ENCODE data around the gene DPCD. TPM values are rescaled to one million over a fixed set of nuclear protein-coding genes. Genes with fewer than 3 reads are reported as not detected.

Gene DPCD
- total and polyA plus RNA-seq, 2 of the 8 experiments (the other 6 are each of a cell fraction or from before 2014, with no cell fraction given), result 21.2 to 31.4 TPM

DNA sequence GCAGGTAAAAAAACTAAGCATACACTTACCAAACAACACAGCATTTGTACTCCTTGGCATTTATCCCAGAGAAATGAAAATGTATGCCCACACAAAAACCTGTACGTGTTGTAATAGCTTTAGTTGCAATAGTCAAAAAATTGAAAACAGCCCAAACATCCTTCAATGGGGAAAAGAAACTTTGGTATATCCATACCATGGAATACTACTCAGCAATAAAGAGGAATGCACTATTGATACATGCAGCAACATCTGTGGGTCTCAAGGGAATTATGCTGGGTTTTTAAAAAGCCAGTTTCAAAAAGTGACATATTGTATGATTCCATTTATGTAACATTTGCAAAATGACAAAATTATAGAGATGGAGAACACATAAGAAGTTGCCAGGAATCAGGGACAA lies 35.4 kb downstream of the DPCD start (continued):
- TF ChIP-seq, protein P1, sequence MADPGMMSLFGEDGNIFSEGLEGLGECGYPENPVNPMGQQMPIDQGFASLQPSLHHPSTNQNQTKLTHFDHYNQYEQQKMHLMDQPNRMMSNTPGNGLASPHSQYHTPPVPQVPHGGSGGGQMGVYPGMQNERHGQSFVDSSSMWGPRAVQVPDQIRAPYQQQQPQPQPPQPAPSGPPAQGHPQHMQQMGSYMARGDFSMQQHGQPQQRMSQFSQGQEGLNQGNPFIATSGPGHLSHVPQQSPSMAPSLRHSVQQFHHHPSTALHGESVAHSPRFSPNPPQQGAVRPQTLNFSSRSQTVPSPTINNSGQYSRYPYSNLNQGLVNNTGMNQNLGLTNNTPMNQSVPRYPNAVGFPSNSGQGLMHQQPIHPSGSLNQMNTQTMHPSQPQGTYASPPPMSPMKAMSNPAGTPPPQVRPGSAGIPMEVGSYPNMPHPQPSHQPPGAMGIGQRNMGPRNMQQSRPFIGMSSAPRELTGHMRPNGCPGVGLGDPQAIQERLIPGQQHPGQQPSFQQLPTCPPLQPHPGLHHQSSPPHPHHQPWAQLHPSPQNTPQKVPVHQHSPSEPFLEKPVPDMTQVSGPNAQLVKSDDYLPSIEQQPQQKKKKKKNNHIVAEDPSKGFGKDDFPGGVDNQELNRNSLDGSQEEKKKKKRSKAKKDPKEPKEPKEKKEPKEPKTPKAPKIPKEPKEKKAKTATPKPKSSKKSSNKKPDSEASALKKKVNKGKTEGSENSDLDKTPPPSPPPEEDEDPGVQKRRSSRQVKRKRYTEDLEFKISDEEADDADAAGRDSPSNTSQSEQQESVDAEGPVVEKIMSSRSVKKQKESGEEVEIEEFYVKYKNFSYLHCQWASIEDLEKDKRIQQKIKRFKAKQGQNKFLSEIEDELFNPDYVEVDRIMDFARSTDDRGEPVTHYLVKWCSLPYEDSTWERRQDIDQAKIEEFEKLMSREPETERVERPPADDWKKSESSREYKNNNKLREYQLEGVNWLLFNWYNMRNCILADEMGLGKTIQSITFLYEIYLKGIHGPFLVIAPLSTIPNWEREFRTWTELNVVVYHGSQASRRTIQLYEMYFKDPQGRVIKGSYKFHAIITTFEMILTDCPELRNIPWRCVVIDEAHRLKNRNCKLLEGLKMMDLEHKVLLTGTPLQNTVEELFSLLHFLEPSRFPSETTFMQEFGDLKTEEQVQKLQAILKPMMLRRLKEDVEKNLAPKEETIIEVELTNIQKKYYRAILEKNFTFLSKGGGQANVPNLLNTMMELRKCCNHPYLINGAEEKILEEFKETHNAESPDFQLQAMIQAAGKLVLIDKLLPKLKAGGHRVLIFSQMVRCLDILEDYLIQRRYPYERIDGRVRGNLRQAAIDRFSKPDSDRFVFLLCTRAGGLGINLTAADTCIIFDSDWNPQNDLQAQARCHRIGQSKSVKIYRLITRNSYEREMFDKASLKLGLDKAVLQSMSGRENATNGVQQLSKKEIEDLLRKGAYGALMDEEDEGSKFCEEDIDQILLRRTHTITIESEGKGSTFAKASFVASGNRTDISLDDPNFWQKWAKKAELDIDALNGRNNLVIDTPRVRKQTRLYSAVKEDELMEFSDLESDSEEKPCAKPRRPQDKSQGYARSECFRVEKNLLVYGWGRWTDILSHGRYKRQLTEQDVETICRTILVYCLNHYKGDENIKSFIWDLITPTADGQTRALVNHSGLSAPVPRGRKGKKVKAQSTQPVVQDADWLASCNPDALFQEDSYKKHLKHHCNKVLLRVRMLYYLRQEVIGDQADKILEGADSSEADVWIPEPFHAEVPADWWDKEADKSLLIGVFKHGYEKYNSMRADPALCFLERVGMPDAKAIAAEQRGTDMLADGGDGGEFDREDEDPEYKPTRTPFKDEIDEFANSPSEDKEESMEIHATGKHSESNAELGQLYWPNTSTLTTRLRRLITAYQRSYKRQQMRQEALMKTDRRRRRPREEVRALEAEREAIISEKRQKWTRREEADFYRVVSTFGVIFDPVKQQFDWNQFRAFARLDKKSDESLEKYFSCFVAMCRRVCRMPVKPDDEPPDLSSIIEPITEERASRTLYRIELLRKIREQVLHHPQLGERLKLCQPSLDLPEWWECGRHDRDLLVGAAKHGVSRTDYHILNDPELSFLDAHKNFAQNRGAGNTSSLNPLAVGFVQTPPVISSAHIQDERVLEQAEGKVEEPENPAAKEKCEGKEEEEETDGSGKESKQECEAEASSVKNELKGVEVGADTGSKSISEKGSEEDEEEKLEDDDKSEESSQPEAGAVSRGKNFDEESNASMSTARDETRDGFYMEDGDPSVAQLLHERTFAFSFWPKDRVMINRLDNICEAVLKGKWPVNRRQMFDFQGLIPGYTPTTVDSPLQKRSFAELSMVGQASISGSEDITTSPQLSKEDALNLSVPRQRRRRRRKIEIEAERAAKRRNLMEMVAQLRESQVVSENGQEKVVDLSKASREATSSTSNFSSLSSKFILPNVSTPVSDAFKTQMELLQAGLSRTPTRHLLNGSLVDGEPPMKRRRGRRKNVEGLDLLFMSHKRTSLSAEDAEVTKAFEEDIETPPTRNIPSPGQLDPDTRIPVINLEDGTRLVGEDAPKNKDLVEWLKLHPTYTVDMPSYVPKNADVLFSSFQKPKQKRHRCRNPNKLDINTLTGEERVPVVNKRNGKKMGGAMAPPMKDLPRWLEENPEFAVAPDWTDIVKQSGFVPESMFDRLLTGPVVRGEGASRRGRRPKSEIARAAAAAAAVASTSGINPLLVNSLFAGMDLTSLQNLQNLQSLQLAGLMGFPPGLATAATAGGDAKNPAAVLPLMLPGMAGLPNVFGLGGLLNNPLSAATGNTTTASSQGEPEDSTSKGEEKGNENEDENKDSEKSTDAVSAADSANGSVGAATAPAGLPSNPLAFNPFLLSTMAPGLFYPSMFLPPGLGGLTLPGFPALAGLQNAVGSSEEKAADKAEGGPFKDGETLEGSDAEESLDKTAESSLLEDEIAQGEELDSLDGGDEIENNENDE (IDR thresholded peaks at IDR 0.05; ENCODE audit: insufficient replicate concordance, low read length), result no peak
- no peak for TF ChIP-seq EP300 (IDR thresholded peaks at IDR 0.05; ENCODE audit: borderline replicate concordance in 1 of 2, low read depth in 2 of 2, low read length in 2 of 2)

Measured in H1 (cell line).